Subcutaneous adipose tissue (tissue), 4 donors: ENCODE results near the gene MMS22L. TPM values are rescaled to one million over a fixed set of nuclear protein-coding genes. Genes with fewer than 3 reads are reported as not detected.

Experiments
- CTCF ChIP-seq: fragments of 450-650 bp; IDR thresholded peaks from one replicate; pipeline ENCODE4 v1.5.1; 2016; ENCODE audit warnings: low read depth, mild to moderate bottlenecking, control low read depth, antibody characterized with exemption, moderate library complexity
- total RNA-seq, 4 donors: library from RNA; depleted of rRNA; stranded (reverse); fragments of >200 nt; gene quantifications; one replicate each; pipeline ENCODE4 v1.1.0, GENCODE V29; 2016

MMS22L gene
- 1 to 10 TPM; 5.1 to 9.3 (median 5.4) TPM for total RNA-seq

- no peak for TF ChIP-seq CTCF
Observed at GRCh38 chr6:97282726-97283617, at the start of gene MMS22L. TSS of gene MMS22L (minus strand) at chr6:97283216. CDS start at chr6:97282477, 739 bp downstream.

- TF ChIP-seq CTCF = no peak
Observed at GRCh38 chr6:97322811-97323210, 39.8 kb upstream of the MMS22L start.

DNA sequence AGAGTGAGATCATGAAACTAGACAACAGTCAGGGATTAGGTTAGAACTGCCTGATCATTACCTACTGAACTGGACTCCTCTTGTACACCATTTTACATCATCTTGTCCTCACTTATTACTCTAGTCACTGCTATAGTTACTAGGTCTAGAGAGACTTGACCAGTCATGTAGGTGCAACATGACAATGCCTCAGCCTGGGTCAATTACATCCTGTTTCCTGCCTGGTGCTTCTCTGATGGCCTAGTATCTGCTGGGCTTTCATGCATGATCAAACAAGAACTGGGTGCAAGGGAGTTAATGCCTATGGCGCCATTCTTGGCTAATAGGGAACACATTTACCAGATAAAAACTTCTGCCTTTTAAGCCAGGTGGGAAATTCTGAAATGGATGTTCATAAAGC lies 39.2 kb upstream of the MMS22L start:
- no peak for TF ChIP-seq CTCF

DNA sequence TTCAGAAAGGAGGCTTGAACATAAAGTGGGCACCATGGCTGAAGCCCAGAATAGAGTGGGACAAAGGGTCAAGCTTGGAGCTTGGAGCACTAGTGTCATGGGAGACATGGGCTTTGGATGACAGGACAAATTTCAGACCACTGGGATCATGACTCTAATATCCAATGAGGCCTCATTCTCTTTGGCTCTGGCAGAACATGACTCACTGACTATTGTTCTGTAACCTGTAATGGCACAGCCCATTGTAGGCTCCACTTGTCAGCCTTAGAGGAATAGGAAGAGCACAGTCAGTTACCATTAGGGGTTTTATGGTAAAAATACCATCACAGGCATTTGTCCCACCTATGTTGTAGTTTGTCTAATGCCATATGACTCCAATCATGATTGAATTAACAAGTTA lies 34.0 kb upstream of the MMS22L start:
- TF ChIP-seq CTCF = no peak

DNA sequence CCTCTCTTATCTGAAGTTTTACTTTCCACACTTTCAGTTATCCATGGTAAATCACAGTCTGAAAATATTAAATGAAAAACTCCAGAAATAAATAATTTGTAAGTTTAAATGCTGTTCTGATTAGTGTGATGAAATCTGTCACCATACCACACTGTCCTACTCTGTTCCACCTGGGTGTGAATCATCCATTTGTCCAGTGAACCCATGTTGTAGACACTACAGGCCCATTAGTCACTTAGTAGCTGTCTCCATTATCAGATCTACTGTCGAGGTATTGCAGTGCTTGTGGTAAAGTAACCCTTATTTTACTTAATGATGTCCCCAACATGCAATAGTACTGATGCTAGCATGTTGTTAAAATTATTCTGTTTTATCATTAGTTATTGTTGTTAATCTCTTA lies 29.2 kb upstream of the MMS22L start:
- no peak for TF ChIP-seq CTCF

- TF ChIP-seq CTCF = no peak
Observed at GRCh38 chr6:97306544-97307320, 23.7 kb upstream of the MMS22L start.

DNA sequence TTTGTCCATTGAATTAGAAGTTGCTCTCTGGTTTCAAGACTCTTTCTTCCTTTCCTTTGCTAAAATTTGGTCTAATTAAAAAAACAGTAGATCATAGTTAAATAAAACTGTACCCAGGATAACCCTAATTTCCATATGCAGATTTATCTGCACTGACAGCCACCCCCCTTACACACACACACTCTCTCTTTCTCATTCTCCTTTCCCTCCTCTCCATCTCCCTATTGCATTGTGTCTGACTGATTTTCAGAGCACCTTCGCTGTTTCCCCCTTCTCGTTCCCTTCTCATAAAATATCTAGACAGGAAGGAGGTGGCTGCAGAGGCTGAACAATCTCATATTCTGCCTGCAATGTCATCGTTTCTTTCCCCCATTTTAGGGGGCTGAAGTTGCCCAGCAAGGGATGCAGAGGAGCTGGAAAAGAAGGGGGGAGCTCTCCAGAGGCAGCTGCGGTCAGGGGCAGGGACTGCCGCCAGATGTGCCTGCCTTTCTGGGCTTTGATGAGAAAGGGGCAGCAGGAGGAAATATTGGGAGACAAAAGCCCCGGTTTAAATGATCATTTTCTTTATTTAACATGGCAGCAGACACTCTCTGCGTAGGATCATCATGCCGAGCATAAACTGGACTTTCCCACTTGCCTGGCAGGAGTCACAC lies 22.5 kb upstream of the MMS22L start:
- TF ChIP-seq CTCF = no peak
